ENCODE measurements around the gene CNKSR3.

CNKSR3 gene

GRCh38 chr6:154371281-154371680 lies 139.2 kb downstream of the CNKSR3 start:
- Histone ChIP-seq H3K36me3 (ENCODE audit: insufficient read depth) (no peaks in the 10 kb centered on the region), H2AFZ (ENCODE audit: low read depth) (no peak overlapping the region), H4K20me1 (ENCODE audit: insufficient read depth) (no peaks in the 10 kb centered on the region), H3K27ac (no peak overlapping the region), H3K4me3 (IDR thresholded peaks at IDR 0.05; ENCODE audit: insufficient read depth, low read depth, low read length) (no peak overlapping the region), H3K4me1 (ENCODE audit: low read depth, poor library complexity, severe bottlenecking) (no peaks in the 10 kb centered on the region), H3K9ac (no peak overlapping the region), H3K27me3 (ENCODE audit: insufficient read depth, low read depth) (no peaks in the 10 kb centered on the region), H3K79me2 (ENCODE audit: insufficient read depth, low read depth) (no peaks in the 10 kb centered on the region), H3K4me2 (no peak overlapping the region)
- no peak for TF ChIP-seq CTCF (conservative IDR thresholded peaks at IDR 0.05; ENCODE audit: low read depth, low read length)

GRCh38 chr6:154370545-154370944 lies 139.9 kb downstream of the CNKSR3 start:
- Histone ChIP-seq H3K4me1 (ENCODE audit: low read depth, poor library complexity, severe bottlenecking) (no peaks in the 10 kb centered on the region), H4K20me1 (ENCODE audit: insufficient read depth) (no peaks in the 10 kb centered on the region), H3K27ac (no peak overlapping the region), H2AFZ (ENCODE audit: low read depth) (no peak overlapping the region), H3K27me3 (ENCODE audit: insufficient read depth, low read depth) (no peaks in the 10 kb centered on the region), H3K4me3 (IDR thresholded peaks at IDR 0.05; ENCODE audit: insufficient read depth, low read depth, low read length) (no peak overlapping the region), H3K36me3 (ENCODE audit: insufficient read depth) (no peaks in the 10 kb centered on the region), H3K4me2 (no peak overlapping the region), H3K9ac (no peak overlapping the region), H3K79me2 (ENCODE audit: insufficient read depth, low read depth) (no peaks in the 10 kb centered on the region)
- TF ChIP-seq CTCF (conservative IDR thresholded peaks at IDR 0.05; ENCODE audit: low read depth, low read length) = no peak

DNA sequence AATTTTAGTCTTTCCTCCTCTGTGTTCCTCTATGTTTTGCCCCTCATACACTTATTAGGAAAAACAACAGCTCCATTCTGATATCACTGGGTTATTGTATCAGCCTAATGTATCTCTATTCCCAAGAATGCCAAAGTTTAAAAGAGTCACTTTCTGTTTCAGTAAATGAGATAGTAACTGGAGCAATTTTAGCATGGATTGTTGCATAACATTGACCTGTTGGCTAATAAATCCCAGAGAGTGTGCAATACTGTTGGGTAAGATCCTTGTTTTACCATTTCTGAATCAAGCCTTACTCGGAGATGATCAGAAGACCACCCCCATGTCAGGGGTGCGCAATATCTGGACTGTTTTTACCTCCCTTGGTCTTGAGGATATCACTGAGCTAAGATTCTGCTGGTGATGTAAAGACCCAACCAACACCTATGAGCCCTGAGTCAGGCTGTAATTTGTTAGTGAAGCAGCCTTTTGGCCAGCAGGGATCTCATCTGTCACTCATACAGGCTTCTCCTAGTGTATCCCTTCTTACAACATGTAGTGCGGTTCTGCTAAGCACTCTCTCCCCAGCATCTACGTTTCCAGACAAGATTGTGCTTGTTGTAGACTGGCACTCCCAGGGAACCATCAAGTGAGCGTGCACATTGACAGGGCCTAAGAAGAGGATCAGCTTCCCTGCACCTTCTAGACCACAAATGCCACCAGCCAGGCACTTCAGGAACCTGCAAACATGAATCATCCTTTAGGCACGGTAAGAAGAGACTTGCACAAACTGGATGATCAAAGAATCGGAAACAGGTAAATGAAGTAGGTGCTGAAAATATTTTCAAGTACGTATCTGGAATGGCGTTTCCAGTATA lies 142.4 kb downstream of the CNKSR3 start:
- Histone ChIP-seq H3K79me2 (ENCODE audit: insufficient read depth, low read depth) (no peaks in the 10 kb centered on the region), H3K36me3 (ENCODE audit: insufficient read depth) (no peaks in the 10 kb centered on the region), H3K9ac (no peak overlapping the region), H3K4me1 (ENCODE audit: low read depth, poor library complexity, severe bottlenecking) (no peaks in the 10 kb centered on the region), H4K20me1 (ENCODE audit: insufficient read depth) (no peaks in the 10 kb centered on the region), H3K4me3 (IDR thresholded peaks at IDR 0.05; ENCODE audit: insufficient read depth, low read depth, low read length) (no peak overlapping the region), H3K27me3 (ENCODE audit: insufficient read depth, low read depth) (no peaks in the 10 kb centered on the region), H2AFZ (ENCODE audit: low read depth) (no peak overlapping the region), H3K4me2 (no peak overlapping the region), H3K27ac (no peak overlapping the region)
- no peak for TF ChIP-seq CTCF (conservative IDR thresholded peaks at IDR 0.05; ENCODE audit: low read depth, low read length)

DNA sequence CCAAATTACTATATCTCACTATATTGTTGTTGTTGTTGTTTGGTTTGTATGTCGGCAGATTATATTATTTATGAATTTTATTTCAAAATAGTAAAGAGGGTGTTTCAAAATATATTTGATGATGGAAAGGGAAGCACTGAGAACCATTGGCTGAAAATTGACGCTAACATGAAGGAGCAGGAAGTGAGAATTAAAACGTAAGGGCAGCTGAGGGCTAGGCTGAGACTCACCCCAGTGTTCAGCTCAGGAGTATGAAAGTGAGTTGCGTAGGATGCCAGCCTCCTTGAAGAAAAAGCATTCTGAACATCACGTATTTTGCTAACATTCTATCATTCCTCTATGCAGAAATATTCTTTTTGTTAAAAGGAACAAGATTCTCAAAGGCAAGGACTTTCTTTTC lies 143.1 kb downstream of the CNKSR3 start:
- no peak overlapping the region for H2AFZ ChIP-seq (ENCODE audit: low read depth)
- H3K4me2 ChIP-seq = no peak overlapping the region
- no peak overlapping the region for H3K27ac ChIP-seq
- no peaks in the 10 kb centered on the region for H3K27me3 ChIP-seq (ENCODE audit: insufficient read depth, low read depth)
- H3K79me2 ChIP-seq (ENCODE audit: insufficient read depth, low read depth) = no peaks in the 10 kb centered on the region
- no peaks in the 10 kb centered on the region for H3K36me3 ChIP-seq (ENCODE audit: insufficient read depth)
- H3K9ac ChIP-seq = no peak overlapping the region
- H3K4me1 ChIP-seq (ENCODE audit: low read depth, poor library complexity, severe bottlenecking) = no peaks in the 10 kb centered on the region
- no peak for TF ChIP-seq CTCF (conservative IDR thresholded peaks at IDR 0.05; ENCODE audit: low read depth, low read length)
- H4K20me1 ChIP-seq (ENCODE audit: insufficient read depth) = no peaks in the 10 kb centered on the region
- no peak overlapping the region for H3K4me3 ChIP-seq (IDR thresholded peaks at IDR 0.05; ENCODE audit: insufficient read depth, low read depth, low read length)

Measured in KMS-11 (cell line).